ENCODE results near the gene TAF15. TPM values are rescaled to one million over a fixed set of nuclear protein-coding genes. Genes with fewer than 3 reads are reported as not detected.
A peak's percentile ranks its signal among the peaks of the same experiment; 100 is the strongest.

Gene TAF15
- total and polyA plus RNA-seq, 2 of the 13 experiments (the other 11 are each of a cell fraction or from before 2014, with no cell fraction given) = 25.2 to 26.5 TPM

DNA sequence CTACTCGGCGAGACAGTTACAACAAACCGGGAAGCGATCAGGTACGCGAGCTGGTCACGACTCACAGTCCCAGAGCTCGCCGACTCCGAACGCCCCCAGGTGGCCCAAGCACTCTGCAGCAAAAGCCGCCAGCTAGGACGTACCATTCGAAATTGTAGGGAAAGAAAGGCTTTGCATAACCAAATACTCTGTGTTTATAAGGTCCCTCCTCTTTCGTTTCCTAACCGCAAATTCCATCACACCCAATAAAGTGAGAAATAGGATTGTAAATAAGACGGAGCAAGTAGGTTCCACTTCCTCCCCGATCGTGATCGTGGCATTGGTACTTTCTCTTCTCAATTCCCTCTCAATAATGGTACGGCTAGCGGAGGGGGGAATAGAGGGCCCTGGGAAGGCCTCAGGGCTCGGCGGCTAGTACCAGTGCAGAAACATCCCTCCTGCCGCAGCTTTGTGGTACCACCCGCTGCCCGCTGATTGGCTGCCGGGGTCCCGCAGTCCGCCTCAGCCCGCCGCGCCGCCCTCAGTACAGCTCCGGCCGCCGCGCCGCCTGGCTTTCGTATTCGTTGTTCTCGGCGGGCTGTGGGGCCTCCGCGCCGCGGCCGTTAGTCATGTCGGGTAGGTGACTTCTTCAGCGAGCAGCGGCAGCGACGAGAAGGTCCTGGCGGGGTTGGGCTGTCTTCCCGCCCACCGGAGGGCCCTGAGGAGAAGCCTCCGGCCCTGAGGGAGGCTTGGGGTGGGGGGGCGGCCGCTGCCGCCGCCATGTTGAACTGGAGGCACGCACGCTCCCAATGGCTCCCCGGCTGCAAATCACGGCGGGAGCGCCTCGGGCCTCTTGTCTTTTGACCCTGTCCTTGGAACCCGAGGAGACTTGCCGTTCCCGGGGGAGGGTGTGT lies at the start of gene TAF15 (continued):
- peak; percentile 76 for TF ChIP-seq MEF2D (CRISPR knock-in tag; IDR thresholded peaks at IDR 0.05)
- TF ChIP-seq ZNF788 (CRISPR knock-in tag; IDR thresholded peaks at IDR 0.05; ENCODE audit: borderline replicate concordance) = peak; percentile 75; the same call in 1 of the 2 replicates
- TF ChIP-seq ZNF432 (CRISPR knock-in tag; IDR thresholded peaks at IDR 0.05; ENCODE audit: borderline replicate concordance) = no peak
- peak; percentile 17; the same call in 1 of the 2 replicates for TF ChIP-seq ZNF205 (CRISPR knock-in tag; IDR thresholded peaks at IDR 0.05)
- TF ChIP-seq ZEB1 (IDR thresholded peaks at IDR 0.05; ENCODE audit: insufficient replicate concordance, low read depth) = peak; percentile 19
- TF ChIP-seq THYN1 (CRISPR knock-in tag; IDR thresholded peaks at IDR 0.05; ENCODE audit: borderline replicate concordance, low read depth) = no peak
- peak; percentile 60; the same call in 1 of the 2 replicates for TF ChIP-seq DR1 (CRISPR knock-in tag; IDR thresholded peaks at IDR 0.05)
- peak; percentile 49; the same call in 1 of the 2 replicates for TF ChIP-seq ZBTB7B (CRISPR knock-in tag; IDR thresholded peaks at IDR 0.05)
- TF ChIP-seq ZMYM3 (CRISPR knock-in tag; IDR thresholded peaks at IDR 0.05) = no peak
- no peak for TF ChIP-seq SRSF4 (IDR thresholded peaks at IDR 0.05; ENCODE audit: low read depth, low read length, poor library complexity, severe bottlenecking)
- TF ChIP-seq, protein P1, sequence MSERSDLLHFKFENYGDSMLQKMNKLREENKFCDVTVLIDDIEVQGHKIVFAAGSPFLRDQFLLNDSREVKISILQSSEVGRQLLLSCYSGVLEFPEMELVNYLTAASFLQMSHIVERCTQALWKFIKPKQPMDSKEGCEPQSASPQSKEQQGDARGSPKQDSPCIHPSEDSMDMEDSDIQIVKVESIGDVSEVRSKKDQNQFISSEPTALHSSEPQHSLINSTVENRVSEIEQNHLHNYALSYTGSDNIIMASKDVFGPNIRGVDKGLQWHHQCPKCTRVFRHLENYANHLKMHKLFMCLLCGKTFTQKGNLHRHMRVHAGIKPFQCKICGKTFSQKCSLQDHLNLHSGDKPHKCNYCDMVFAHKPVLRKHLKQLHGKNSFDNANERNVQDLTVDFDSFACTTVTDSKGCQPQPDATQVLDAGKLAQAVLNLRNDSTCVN (CRISPR knock-in tag; IDR thresholded peaks at IDR 0.05; ENCODE audit: borderline replicate concordance) = no peak; the same call in 1 of the 2 replicates
- TF ChIP-seq, protein P2, sequence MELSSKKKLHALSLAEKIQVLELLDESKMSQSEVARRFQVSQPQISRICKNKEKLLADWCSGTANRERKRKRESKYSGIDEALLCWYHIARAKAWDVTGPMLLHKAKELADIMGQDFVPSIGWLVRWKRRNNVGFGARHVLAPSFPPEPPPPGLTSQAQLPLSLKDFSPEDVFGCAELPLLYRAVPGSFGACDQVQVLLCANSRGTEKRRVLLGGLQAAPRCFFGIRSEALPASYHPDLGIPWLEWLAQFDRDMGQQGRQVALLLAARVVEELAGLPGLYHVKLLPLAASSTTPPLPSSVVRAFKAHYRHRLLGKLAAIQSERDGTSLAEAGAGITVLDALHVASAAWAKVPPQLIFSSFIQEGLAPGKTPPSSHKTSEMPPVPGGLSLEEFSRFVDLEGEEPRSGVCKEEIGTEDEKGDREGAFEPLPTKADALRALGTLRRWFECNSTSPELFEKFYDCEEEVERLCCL (CRISPR knock-in tag; IDR thresholded peaks at IDR 0.05; ENCODE audit: borderline replicate concordance) = no peak
- TF ChIP-seq RELA (CRISPR knock-in tag; IDR thresholded peaks at IDR 0.05) = no peak
- TF ChIP-seq, protein P3, sequence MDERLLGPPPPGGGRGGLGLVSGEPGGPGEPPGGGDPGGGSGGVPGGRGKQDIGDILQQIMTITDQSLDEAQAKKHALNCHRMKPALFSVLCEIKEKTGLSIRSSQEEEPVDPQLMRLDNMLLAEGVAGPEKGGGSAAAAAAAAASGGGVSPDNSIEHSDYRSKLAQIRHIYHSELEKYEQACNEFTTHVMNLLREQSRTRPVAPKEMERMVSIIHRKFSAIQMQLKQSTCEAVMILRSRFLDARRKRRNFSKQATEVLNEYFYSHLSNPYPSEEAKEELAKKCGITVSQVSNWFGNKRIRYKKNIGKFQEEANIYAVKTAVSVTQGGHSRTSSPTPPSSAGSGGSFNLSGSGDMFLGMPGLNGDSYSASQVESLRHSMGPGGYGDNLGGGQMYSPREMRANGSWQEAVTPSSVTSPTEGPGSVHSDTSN (CRISPR knock-in tag; IDR thresholded peaks at IDR 0.05) = no peak
- TF ChIP-seq, protein P4, sequence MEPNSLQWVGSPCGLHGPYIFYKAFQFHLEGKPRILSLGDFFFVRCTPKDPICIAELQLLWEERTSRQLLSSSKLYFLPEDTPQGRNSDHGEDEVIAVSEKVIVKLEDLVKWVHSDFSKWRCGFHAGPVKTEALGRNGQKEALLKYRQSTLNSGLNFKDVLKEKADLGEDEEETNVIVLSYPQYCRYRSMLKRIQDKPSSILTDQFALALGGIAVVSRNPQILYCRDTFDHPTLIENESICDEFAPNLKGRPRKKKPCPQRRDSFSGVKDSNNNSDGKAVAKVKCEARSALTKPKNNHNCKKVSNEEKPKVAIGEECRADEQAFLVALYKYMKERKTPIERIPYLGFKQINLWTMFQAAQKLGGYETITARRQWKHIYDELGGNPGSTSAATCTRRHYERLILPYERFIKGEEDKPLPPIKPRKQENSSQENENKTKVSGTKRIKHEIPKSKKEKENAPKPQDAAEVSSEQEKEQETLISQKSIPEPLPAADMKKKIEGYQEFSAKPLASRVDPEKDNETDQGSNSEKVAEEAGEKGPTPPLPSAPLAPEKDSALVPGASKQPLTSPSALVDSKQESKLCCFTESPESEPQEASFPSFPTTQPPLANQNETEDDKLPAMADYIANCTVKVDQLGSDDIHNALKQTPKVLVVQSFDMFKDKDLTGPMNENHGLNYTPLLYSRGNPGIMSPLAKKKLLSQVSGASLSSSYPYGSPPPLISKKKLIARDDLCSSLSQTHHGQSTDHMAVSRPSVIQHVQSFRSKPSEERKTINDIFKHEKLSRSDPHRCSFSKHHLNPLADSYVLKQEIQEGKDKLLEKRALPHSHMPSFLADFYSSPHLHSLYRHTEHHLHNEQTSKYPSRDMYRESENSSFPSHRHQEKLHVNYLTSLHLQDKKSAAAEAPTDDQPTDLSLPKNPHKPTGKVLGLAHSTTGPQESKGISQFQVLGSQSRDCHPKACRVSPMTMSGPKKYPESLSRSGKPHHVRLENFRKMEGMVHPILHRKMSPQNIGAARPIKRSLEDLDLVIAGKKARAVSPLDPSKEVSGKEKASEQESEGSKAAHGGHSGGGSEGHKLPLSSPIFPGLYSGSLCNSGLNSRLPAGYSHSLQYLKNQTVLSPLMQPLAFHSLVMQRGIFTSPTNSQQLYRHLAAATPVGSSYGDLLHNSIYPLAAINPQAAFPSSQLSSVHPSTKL (CRISPR knock-in tag; IDR thresholded peaks at IDR 0.05) = peak; percentile 55
- no peak for TF ChIP-seq SNAPC2 (CRISPR knock-in tag; IDR thresholded peaks at IDR 0.05)
- peak; percentile 92 for TF ChIP-seq AGO2 (optimal IDR thresholded peaks at IDR 0.05; ENCODE audit: low read depth, low read length)
- TF ChIP-seq, protein P5, sequence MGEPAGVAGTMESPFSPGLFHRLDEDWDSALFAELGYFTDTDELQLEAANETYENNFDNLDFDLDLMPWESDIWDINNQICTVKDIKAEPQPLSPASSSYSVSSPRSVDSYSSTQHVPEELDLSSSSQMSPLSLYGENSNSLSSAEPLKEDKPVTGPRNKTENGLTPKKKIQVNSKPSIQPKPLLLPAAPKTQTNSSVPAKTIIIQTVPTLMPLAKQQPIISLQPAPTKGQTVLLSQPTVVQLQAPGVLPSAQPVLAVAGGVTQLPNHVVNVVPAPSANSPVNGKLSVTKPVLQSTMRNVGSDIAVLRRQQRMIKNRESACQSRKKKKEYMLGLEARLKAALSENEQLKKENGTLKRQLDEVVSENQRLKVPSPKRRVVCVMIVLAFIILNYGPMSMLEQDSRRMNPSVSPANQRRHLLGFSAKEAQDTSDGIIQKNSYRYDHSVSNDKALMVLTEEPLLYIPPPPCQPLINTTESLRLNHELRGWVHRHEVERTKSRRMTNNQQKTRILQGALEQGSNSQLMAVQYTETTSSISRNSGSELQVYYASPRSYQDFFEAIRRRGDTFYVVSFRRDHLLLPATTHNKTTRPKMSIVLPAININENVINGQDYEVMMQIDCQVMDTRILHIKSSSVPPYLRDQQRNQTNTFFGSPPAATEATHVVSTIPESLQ (CRISPR knock-in tag; conservative IDR thresholded peaks at IDR 0.05) = no peak

Measured in HepG2 (cell line).